Anterior cingulate cortex (tissue), 58 donors: Measurements from ENCODE around the gene POGZ.

ENCODE experiments used
- DNase-seq, 58 donors: peaks; one replicate each; lab custom pipeline; 2025; lab: John Stamatoyannopoulos, UW

POGZ gene

GRCh38 chr1:151377150-151377884 is 82.0 kb downstream of the POGZ start:
- no peak for DNase-seq

GRCh38 chr1:151373196-151373595 is 86.1 kb downstream of the POGZ start:
- no peak for DNase-seq

DNA sequence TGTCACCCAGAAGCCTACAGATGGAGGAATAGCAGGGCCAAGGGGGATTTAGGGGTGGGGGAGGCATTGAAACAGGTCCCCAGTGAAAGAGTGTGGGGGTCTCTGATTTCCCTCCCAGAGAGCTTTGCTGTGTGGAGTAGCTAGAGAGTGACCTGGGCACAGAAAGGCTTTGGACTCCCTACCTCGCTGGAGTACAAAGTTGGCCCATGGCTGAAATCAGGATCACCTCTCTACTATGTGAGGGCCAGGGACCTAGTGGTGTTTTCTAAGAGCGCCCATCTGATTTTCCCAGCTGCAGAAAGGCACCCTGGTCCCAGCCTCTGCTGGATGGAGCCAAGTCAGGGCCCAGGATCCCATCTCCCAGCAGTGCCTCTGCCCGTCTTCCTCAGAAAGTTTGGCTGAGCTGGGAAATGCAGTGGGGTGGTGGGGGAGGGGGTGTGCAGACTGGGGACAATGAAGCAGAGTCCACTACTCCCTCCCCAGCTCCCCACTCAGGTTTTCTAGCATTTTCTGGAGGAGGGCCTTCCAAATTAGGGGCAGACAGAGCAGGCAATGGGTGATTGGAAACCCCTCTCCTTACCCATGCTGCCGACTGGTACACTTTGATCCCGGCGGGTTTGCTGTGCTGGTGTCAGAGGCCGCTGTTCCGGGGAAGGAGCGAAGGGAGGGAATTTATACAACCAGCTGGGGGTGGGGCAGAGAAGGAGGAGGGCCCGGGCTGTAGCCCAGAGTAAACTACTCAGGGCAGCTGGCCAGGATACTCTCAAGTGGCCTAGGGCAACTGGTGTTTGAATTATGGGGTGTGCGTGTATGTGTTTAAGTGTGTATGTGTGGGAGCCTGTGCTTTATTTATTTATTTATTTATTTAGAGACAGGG is 87.0 kb downstream of the POGZ start, which contains the start of gene SELENBP1:
Gene SELENBP1, minus strand, starts transcription at position 648 of the 877 bp plus-strand sequence. Its CDS starts 64 bp downstream, at position 584.
- DNase-seq = peak in 54 of 58 donors; percentile 3 to 76 (median 53)

DNA sequence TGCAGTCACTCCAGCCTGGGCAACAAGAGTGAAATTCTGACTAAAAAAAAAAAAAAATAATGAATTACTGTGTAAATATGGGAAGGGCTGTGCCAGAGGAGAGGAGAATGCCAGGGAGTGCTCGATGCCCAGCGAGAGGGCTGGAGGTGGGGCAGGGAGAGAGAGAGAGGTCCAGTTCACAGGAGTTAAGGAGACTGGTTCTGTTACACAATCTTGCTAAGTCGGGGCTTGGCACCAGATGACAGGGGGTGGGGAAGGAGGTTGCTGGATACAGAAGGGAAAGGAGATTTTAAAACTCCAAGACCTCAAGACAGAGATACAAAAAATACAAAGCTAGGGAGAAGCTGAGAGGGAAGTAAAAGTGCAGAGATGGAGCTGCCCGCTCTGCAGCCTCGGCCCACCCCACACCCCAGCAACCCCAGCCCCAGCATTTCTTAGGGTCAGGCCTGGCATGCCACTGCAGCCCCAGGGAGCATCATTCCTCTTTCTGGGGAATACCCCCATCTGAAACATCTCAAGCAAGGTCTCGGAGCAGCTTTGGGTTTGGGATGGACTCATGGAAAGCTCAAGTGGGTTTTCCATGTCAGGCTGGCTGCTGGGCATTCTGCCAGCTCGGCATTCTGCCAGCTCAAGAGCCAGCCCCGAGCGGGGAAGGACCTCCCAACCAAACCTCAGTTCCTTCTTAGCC is 87.8 kb downstream of the POGZ start:
- peak in 53 of 58 donors; percentile 7 to 76 (median 44) for DNase-seq

DNA sequence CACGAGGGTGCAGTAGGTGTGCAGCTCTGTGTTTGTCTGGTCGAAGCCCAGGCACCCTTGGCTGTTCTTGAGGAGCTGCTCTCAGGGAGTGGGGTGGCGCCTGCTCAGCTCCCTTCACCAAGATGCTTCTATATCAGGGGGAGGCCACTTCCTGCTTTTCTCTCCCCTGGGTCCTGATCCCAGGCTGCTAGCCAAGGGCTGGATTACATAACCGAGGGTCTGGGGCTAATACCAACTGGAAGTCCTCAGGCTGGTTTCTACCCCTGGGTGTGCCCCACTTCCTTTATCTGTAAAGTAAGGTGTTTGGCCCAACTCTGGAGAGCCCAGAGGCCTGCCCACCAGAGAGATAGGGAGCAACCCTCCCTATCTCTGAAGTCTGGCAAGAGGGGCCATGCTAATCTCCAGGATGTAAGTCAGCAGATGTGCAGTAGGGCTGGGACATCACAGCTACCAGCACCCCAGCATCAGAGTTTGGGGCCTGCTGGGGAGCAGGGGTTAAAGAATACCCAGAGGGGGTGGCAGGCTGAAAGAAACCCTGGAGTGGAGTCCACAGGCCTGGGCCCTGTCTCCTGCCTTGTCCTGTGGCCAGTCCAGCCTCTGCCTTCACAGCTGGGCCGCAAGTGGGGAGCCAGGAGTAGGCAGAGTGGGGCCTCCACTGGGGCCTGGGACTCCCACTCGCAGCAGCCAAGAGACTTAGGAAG is 88.9 kb downstream of the POGZ start:
- peak in 1 of 58 donors; percentile 2 for DNase-seq

- no peak for DNase-seq
Observed at GRCh38 chr1:151369621-151370048, 89.7 kb downstream of the POGZ start.

GRCh38 chr1:151369302-151369610 is 90.0 kb downstream of the POGZ start:
- DNase-seq = no peak

DNA sequence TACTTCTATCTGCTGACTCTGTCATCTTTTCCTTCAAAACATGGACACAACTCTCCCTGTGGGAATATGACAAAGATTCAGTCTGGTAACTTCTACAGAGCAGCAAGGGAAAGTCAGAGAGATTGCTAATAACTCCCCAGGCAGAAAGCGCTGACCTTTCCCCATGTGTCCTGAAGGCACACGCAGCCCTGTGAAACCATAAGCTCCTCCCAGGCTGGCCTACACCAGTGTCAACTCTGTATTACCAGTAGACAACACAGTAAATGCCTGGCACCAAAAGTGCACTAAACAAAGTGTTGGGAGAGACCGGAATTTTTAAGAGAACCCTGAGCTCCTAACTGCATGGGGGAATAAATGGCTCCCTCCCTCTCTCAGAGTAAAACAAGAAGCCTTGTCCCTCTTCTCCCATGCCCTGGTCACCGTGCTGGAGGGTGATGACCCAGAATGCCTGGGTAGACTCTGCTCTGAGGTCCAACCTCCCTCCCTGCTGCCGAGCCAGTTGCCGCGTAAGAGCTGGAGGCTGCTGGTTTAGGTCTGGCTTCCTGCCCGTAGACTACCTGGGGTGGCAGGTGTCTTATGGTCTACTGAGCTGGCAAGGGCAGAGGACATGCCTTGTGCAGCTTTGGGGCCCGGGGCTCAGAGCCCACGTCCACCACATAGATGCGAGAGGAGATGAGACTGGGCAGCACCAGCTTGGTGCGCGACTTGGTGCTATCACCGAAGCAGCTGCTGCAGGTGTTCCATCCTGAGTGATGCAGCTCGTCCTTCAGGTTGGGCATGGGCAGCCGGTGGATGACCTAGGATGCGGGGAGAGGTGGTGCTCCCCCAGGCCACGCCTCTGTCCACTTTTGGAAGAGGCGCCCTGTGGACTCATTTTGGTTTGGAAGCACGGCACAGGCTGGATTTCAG is 90.6 kb downstream of the POGZ start:
- no peak for DNase-seq

- peak in 1 of 58 donors; percentile 13 for DNase-seq
Observed at GRCh38 chr1:151367658-151368392, 91.5 kb downstream of the POGZ start.

- no peak for DNase-seq
Observed at GRCh38 chr1:151364996-151365395, 94.3 kb downstream of the POGZ start.

DNA sequence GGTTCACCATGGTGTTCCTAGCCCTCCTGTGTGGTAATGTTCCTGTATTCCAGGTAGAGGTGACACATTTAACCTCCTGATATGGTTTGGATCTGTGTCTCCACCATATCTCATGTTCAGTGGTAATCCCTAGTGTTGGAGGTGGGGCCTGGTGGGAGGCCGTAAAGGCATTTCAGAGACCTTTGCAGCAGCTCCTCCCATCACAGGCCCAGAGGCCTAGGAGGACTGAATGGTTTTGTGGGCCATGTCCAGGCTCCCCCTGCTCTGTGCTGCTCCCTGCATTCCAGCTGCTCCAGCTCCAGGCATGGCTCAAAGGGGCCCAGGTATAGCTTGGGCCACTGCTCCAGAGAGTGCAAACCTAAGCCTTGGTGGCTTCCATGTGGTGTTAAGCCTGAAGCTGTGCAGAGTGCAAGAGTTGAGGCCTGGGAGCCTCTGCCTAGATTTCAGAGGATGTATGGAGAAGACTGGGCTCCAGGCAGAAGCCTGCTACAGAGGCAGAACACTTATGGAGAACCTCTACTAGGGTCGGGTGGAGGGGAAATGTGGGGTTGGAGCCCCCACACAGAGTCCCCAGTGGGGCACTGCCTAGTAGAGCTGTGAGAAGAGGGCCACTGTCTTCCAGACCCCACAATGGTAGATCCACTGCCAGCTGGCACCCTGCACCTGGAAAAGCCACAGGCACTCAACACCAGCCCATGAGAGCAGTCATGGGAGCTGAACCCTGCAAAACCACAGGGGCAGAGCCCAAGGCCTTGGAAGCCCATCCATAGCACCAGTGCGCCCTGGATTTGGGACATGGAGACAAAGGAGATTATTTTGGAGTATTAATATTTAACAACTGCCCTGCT is 96.8 kb downstream of the POGZ start:
- no peak for DNase-seq

- DNase-seq = no peak
Observed at GRCh38 chr1:151361883-151362282, 97.4 kb downstream of the POGZ start.

- DNase-seq = no peak
Observed at GRCh38 chr1:151356696-151357095, 102.6 kb downstream of the POGZ start.
